ACC112 (cell line): ENCODE results near the gene LAMA5.

Source experiments
- H2AFZ ChIP-seq: fragments of 200-600 bp; sonication (generic); one replicate; pipeline ENCODE4 v1.6.0; 2017; ENCODE audit warnings: antibody characterized with exemption, low read length; ENCODE audit not compliant: unreplicated experiment
- H3K27ac ChIP-seq: fragments of 200-600 bp; sonication (generic); 2 replicates; pipeline ENCODE4 v1.5.1; 2014; ENCODE audit warnings: low read depth, mild to moderate bottlenecking, antibody characterized with exemption, low read length, moderate library complexity
- H3K27me3 ChIP-seq: fragments of 200-600 bp; sonication (generic); 2 replicates; pipeline ENCODE4 v1.6.1; 2014; ENCODE audit warnings: mild to moderate bottlenecking, antibody characterized with exemption, low read length, moderate library complexity, mixed read lengths; ENCODE audit not compliant: insufficient read depth
- H3K36me3 ChIP-seq: fragments of 200-600 bp; sonication (generic); 2 replicates; pipeline ENCODE4 v1.6.1; 2016; ENCODE audit warnings: mild to moderate bottlenecking, antibody characterized with exemption, low read length, moderate library complexity, mixed read lengths; ENCODE audit not compliant: insufficient read depth
- H3K4me1 ChIP-seq: fragments of 200-600 bp; sonication (generic); one replicate; pipeline ENCODE4 v1.6.1; 2016; ENCODE audit warnings: low read length, mixed read lengths; ENCODE audit not compliant: insufficient read depth, unreplicated experiment, control insufficient read depth
- H3K4me3 ChIP-seq: fragments of 200-600 bp; sonication (generic); 2 replicates; pipeline ENCODE4 v1.5.1; 2014; ENCODE audit warnings: mild to moderate bottlenecking, low read depth, low read length
- H3K79me2 ChIP-seq: fragments of 200-600 bp; sonication (generic); one replicate; pipeline ENCODE4 v1.6.0; 2016; ENCODE audit warnings: low read length; ENCODE audit not compliant: control insufficient read depth, unreplicated experiment, insufficient read depth

The LAMA5 gene

DNA sequence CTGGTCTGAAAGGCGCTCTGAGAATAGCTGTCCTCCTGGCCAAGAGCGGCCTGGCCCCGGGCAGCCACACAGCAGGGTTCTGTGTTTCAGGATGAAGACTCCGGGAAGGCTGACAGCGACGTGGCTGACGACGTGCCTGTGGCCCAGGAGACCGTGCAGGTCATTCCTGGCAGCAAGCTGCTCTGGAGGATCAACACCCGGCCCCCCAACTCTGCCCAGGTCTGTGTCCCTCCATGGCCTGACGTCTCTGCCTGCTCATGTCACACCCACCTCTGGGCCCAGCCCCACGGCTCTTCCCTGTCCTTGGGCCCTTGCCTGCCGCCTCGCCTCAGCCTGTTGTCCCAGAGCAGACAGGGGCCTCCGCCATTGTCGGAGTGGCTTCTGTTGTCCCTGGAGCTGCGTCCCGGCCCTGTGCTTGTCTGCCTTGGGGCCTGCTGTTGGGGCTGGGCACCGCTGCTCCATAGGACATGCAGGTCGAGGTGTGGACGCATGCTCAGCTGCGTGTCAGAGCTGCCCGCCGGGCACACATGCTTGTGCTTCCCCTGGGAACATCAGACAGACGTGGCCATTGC lies 80.5 kb downstream of the LAMA5 start:
- no peaks in the 10 kb centered on the region for H3K36me3 ChIP-seq
- no peaks in the 10 kb centered on the region for H3K27me3 ChIP-seq
- H2AFZ ChIP-seq: no peak overlapping the region
- no peak overlapping the region for H3K4me3 ChIP-seq
- no peaks in the 10 kb centered on the region for H3K4me1 ChIP-seq
- no peaks in the 10 kb centered on the region for H3K79me2 ChIP-seq
- H3K27ac ChIP-seq: no peak overlapping the region

DNA sequence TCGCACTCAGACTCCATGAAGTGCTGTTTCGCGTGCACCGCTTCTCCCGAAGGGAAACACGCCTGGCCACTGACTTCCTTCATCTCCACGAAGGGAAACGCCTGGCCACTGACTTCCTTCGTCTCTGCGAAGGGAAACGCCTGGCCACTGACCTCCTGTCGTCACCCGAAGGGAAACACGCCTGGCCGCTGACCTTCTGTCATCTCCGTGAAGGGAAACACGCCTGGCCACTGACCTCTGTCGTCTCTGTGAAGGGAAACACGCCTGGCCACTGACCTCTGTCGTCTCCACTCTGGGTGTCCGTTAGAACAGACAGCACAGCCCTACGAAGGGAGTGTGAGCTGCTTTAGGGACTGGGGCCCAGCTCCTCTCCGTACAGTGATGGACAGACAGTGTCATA lies 81.4 kb downstream of the LAMA5 start:
- H3K4me3 ChIP-seq: no peak overlapping the region
- no peaks in the 10 kb centered on the region for H3K79me2 ChIP-seq
- no peak overlapping the region for H3K27ac ChIP-seq
- no peaks in the 10 kb centered on the region for H3K4me1 ChIP-seq
- no peaks in the 10 kb centered on the region for H3K27me3 ChIP-seq
- H3K36me3 ChIP-seq: no peaks in the 10 kb centered on the region
- H2AFZ ChIP-seq: no peak overlapping the region

- Histone ChIP-seq H3K27ac (no peak overlapping the region), H3K27me3 (no peaks in the 10 kb centered on the region), H3K36me3 (no peaks in the 10 kb centered on the region), H3K4me1 (no peaks in the 10 kb centered on the region), H2AFZ (no peak overlapping the region), H3K4me3 (no peak overlapping the region), H3K79me2 (no peaks in the 10 kb centered on the region)
These were observed 82.0 kb downstream of the LAMA5 start for GRCh38 chr20:62285151-62285550.

DNA sequence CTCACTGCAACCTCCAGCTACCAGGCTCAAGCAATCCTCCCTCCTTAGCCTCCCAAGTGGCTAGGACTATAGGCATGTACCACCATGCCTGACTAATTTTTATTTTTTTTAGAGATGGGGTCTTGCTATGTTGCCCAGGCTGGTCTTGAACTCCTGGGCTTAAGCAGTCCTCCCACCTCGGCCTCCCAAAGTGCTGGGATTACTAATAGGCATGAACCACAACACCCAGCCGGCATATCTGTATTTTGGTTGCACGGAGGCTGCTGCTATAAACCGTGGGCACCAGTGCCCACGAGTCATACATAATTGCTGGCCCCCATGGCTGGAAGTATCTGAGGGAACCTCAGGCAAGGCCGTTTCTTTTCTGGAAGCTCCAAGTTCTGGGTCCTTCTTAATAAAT lies 82.7 kb downstream of the LAMA5 start:
- Histone ChIP-seq H3K4me3 (no peak overlapping the region), H3K79me2 (no peaks in the 10 kb centered on the region), H3K27ac (no peak overlapping the region), H3K36me3 (no peaks in the 10 kb centered on the region), H3K4me1 (no peaks in the 10 kb centered on the region), H3K27me3 (no peaks in the 10 kb centered on the region), H2AFZ (no peak overlapping the region)

GRCh38 chr20:62282877-62283503 lies 84.1 kb downstream of the LAMA5 start:
- H3K4me3 ChIP-seq: no peak overlapping the region

GRCh38 chr20:62282103-62282502 lies 85.0 kb downstream of the LAMA5 start:
- Histone ChIP-seq H3K4me1 (no peaks in the 10 kb centered on the region), H3K27ac (no peak overlapping the region), H3K79me2 (no peaks in the 10 kb centered on the region), H3K4me3 (no peak overlapping the region), H3K27me3 (no peaks in the 10 kb centered on the region), H3K36me3 (peaks cover 4% of the 10 kb centered on the region; the same call in 1 of the 2 replicates), H2AFZ (no peak overlapping the region)

More at GRCh38 chr20:62282877-62283503, 84.1 kb downstream of the LAMA5 start:
- Histone ChIP-seq H3K27ac (no peak overlapping the region), H3K79me2 (no peaks in the 10 kb centered on the region), H2AFZ (no peak overlapping the region), H3K27me3 (no peaks in the 10 kb centered on the region), H3K36me3 (peaks cover 4% of the 10 kb centered on the region; the same call in 1 of the 2 replicates), H3K4me1 (no peaks in the 10 kb centered on the region)

GRCh38 chr20:62281161-62281933 lies 85.8 kb downstream of the LAMA5 start:
- Histone ChIP-seq H3K79me2 (no peaks in the 10 kb centered on the region), H3K27ac (no peak overlapping the region), H3K4me3 (no peak overlapping the region), H3K27me3 (no peaks in the 10 kb centered on the region), H2AFZ (no peak overlapping the region), H3K36me3 (peaks cover 4% of the 10 kb centered on the region; the same call in 1 of the 2 replicates), H3K4me1 (no peaks in the 10 kb centered on the region)

- Histone ChIP-seq H3K79me2 (no peaks in the 10 kb centered on the region), H3K27ac (no peak overlapping the region), H3K36me3 (peaks cover 4% of the 10 kb centered on the region; the same call in 1 of the 2 replicates), H3K4me3 (no peak overlapping the region), H2AFZ (no peak overlapping the region), H3K27me3 (no peaks in the 10 kb centered on the region), H3K4me1 (no peaks in the 10 kb centered on the region)
These were observed 86.8 kb downstream of the LAMA5 start for GRCh38 chr20:62280303-62280702.

DNA sequence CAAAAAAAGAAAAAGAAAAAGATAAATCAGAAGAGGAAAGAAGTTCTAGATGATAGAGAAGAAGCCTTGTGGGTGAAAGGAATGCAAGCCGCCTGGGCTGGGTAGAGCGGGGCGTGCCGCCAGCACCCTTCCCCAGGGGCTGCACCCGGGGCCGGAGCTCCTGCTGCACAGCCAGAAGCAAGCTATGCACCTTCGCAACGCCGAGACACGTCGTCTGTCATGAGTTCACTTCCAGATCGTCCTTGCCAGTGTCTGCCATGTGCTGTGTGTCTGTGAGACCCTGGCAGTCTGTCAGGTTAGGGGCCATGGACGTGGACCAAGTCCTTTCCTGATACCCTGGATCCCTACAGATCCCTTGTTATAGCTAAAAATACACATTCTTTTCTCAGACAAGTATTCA lies 89.9 kb downstream of the LAMA5 start:
- H3K27me3 ChIP-seq: no peaks in the 10 kb centered on the region
- H2AFZ ChIP-seq: no peak overlapping the region
- H3K4me3 ChIP-seq: no peak overlapping the region
- H3K27ac ChIP-seq: no peak overlapping the region
- peaks cover 4% of the 10 kb centered on the region; the same call in 1 of the 2 replicates for H3K36me3 ChIP-seq
- H3K79me2 ChIP-seq: no peaks in the 10 kb centered on the region
- no peaks in the 10 kb centered on the region for H3K4me1 ChIP-seq

GRCh38 chr20:62276439-62276838 lies 90.7 kb downstream of the LAMA5 start:
- H3K36me3 ChIP-seq: peaks cover 4% of the 10 kb centered on the region; the same call in 1 of the 2 replicates
- no peaks in the 10 kb centered on the region for H3K4me1 ChIP-seq
- no peak overlapping the region for H3K4me3 ChIP-seq
- no peak overlapping the region for H3K27ac ChIP-seq
- H2AFZ ChIP-seq: no peak overlapping the region
- H3K27me3 ChIP-seq: no peaks in the 10 kb centered on the region
- no peaks in the 10 kb centered on the region for H3K79me2 ChIP-seq
